Sciatic nerve (tissue), 2 donors: ENCODE results near the gene SCYL2. TPM values are rescaled to one million over a fixed set of nuclear protein-coding genes. Genes with fewer than 3 reads are reported as not detected.
"Not testable (repeated sequence)": the region's sequence is repeated elsewhere in the genome, so short reads cannot be mapped to it uniquely, and the experiment has no call there.

ENCODE experiments used
- ATAC-seq: fragments of 200-7000 bp; cut with Tn5 transposase; one replicate; pipeline ENCODE4 v1.9.1; 2020; ENCODE audit warnings: mild to moderate bottlenecking, moderate library complexity
- DNase-seq: peaks from one replicate; pipeline ENCODE4 v3.0.0-alpha.2; 2020; ENCODE audit warnings: low spot score
- intact Hi-C: fragments of 100-400 bp; cut with DNase I; formaldehyde crosslinking; loops from one replicate; pipeline ENCODE4 v1.14.2; 2022
- total RNA-seq: library from RNA; stranded (reverse); fragmentation: NEBNext Ultra II Directional; extraction: Animal tissue kit (Norgen Biotek cat#: 25700); gene quantifications from one replicate; pipeline ENCODE4 v1.2.1, GENCODE V29; 2021
- donor health status: DM: no; HTN: no; CAD: no.
- donor health status: DM: no; HTN: no; CAD: no.

SCYL2 gene, protein sequence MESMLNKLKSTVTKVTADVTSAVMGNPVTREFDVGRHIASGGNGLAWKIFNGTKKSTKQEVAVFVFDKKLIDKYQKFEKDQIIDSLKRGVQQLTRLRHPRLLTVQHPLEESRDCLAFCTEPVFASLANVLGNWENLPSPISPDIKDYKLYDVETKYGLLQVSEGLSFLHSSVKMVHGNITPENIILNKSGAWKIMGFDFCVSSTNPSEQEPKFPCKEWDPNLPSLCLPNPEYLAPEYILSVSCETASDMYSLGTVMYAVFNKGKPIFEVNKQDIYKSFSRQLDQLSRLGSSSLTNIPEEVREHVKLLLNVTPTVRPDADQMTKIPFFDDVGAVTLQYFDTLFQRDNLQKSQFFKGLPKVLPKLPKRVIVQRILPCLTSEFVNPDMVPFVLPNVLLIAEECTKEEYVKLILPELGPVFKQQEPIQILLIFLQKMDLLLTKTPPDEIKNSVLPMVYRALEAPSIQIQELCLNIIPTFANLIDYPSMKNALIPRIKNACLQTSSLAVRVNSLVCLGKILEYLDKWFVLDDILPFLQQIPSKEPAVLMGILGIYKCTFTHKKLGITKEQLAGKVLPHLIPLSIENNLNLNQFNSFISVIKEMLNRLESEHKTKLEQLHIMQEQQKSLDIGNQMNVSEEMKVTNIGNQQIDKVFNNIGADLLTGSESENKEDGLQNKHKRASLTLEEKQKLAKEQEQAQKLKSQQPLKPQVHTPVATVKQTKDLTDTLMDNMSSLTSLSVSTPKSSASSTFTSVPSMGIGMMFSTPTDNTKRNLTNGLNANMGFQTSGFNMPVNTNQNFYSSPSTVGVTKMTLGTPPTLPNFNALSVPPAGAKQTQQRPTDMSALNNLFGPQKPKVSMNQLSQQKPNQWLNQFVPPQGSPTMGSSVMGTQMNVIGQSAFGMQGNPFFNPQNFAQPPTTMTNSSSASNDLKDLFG
- 54.1 TPM for total RNA-seq

GRCh38 chr12:100266835-100267602 lies at the start of gene SCYL2, which contains the start of gene DEPDC4:
Gene SCYL2, plus strand, starts transcription at chr12:100267177. Its CDS starts 15,794 bp downstream, at chr12:100282971.
Gene DEPDC4, minus strand, starts transcription at chr12:100267079. Its CDS starts 3 bp downstream, at chr12:100267076.
- peak; percentile 98 for DNase-seq
- ATAC-seq, result peak; percentile 99
- intact Hi-C loops, result no loop called here

DNA sequence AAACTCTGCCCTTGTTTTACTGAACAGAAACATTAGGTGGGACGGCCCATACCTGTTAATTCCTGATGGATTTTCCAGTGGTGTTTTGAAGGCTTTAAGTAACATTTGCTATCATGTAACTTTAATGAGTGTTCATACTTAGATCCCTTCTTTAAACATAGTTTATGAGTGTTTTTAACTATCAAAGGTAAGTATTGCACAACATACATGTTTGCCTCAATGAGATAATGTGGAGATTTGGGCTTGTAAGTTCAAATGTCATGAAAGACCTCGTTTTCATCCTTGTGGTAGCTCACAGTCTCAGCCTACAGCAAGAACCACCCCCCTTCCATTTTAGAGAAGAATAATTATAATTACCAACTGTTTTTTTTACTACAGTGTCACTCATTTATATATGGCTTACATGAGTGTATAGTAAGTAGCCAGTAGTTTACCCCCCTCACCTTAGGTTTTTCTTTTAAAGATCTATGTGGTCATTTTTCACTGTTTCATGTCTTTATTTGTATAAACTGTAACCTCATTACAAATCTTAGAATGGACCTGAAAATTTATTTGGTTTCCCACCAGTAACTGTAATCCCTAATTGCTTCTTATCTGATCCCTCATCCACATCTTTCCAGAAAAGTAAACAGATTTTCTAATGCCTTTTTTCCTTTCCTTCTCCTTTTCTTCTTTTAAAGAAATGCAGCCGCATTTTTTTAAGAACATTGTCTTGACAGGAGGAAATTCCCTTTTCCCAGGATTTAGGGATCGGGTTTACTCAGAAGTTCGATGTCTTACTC lies 47.5 kb upstream of the SCYL2 start:
- intact Hi-C loops, result no loop called here
- ATAC-seq (no peak), DNase-seq (no peak)

GRCh38 chr12:100221523-100221922 lies 45.5 kb upstream of the SCYL2 start:
- intact Hi-C loops, result no loop called here
- ATAC-seq (no peak), DNase-seq (no peak)

GRCh38 chr12:100222173-100222572 lies 44.8 kb upstream of the SCYL2 start:
- ATAC-seq, intact Hi-C loops: not testable (repeated sequence)

GRCh38 chr12:100225491-100225890 lies 41.5 kb upstream of the SCYL2 start:
- intact Hi-C loops, result no loop called here
- ATAC-seq (no peak), DNase-seq (no peak)

More at GRCh38 chr12:100222173-100222572, 44.8 kb upstream of the SCYL2 start:
- not testable (repeated sequence) for DNase-seq

- ATAC-seq, result no peak
- intact Hi-C loops, result no loop called here
- DNase-seq, result no peak
Measured at GRCh38 chr12:100229036-100229635, 37.8 kb upstream of the SCYL2 start.

DNA sequence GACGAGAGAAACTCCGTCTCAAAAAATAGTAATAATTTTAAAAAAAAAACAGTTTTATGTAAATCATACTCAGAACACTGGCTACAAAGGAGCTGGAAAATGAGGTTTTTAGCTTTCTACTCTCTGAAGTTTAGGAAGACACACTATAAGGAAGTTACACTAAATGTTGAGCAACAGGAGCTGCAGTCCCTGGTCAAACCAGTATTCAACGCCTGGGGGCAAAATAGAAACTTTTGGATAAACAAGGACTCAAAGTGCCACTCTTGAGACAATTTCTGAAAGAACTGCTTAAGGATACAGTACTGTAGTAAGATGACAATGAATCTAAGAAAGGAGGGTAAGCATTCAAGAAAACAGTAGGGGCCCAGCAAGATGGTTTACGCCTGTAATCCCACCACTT lies 37.1 kb upstream of the SCYL2 start:
- no peak for DNase-seq
- intact Hi-C loops, result no loop called here
- no peak for ATAC-seq

GRCh38 chr12:100231873-100232272 lies 35.1 kb upstream of the SCYL2 start:
- ATAC-seq, DNase-seq, intact Hi-C loops: not testable (repeated sequence)

GRCh38 chr12:100234166-100234565 lies 32.8 kb upstream of the SCYL2 start:
- DNase-seq (no peak), ATAC-seq (peak; percentile 88)
- intact Hi-C loops, result no loop called here

DNA sequence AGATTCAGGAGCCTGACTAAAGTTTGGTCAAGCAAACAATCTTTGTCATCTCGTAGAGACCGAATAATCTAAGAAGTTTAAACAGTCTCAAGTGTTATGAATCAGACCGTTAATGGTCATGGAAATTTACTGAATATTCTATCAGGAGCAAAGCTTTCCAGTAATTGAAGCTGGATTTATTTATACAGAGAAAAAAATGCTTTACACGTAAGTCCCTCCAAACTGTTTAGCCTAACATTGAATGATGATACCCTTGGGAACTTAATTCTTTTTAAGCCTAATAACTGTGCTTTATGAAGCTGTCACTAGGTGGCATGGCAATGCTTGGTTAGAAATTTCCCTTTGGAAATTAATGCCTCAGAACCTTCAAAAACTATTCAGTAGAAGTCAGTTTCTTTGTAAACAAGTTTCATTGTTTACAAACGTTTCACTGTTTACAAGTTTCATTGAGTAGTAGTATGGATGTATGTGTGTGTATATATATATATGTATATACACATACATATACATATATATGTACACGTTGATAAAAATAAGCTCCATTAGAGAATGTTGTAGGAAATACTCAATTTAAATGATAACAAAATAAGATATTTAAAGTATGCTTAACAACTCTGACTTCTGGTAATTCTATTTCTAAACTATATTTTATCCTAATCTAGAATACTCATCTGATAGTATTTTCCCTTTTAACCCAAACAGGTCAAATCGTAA lies 32.2 kb upstream of the SCYL2 start:
- ATAC-seq, result peak; percentile 83
- no peak for DNase-seq
- intact Hi-C loops, result no loop called here

GRCh38 chr12:100238801-100239200 lies 28.2 kb upstream of the SCYL2 start:
- DNase-seq (no peak), ATAC-seq (no peak)
- intact Hi-C loops, result no loop called here

- ATAC-seq (no peak), DNase-seq (no peak)
- intact Hi-C loops, result no loop called here
Measured at GRCh38 chr12:100239589-100239988, 27.4 kb upstream of the SCYL2 start.

GRCh38 chr12:100243137-100243536 lies 23.8 kb upstream of the SCYL2 start:
- no peak for ATAC-seq
- intact Hi-C loops, result no loop called here
- no peak for DNase-seq

GRCh38 chr12:100247765-100248164 lies 19.2 kb upstream of the SCYL2 start:
- no peak for ATAC-seq
- intact Hi-C loops, result no loop called here
- no peak for DNase-seq

- intact Hi-C loops, result no loop called here
- DNase-seq, result no peak
- no peak for ATAC-seq
Measured at GRCh38 chr12:100248886-100249285, 18.1 kb upstream of the SCYL2 start.

DNA sequence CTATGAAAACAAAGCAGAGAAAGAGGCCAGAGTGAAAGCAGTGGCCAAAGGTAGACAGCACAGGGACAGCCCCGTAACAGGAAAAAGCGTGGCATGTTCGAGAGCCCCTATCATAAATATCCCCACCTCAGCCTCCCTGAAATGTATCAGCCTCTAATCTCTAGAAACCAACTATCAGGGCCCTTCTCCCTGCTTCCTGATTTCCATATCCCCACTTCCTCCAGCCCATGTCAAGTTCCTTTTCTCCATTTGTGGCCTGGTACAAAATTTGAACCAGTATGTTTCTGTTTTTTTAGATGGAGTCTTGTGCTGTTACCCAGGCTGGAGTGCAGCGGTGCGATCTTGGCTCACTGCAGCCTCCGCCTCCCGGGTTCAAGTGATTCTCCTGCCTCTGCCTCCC lies 17.0 kb upstream of the SCYL2 start:
- no peak for DNase-seq
- ATAC-seq, result no peak

DNA sequence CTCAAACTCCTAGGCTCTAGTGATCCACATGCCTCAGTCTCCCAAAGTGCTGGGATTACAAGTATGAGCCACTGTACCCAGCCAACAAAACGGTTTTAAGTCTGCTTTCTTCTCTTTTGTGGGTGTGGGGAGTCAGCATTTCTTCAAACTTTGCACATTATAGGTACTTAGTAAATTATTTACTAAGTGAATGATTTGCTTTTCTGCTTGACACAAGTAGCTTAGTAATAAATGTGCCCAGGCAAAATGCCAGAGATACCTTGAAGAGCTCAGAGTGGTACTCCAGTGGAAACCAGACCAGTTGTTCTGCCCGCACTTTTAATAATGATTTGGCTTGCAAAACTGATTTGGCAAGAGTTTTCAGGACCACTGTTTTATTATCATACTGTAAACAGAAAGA lies 15.1 kb upstream of the SCYL2 start:
- intact Hi-C loops, result no loop called here
- no peak for DNase-seq
- ATAC-seq, result no peak

More for the DNA sequence above, 17.0 kb upstream of the SCYL2 start:
- intact Hi-C loops, result no loop called here
